ENCODE results near the gene ONECUT1.

GRCh38 chr15:52746162-52746757 lies 43.9 kb downstream of the ONECUT1 start:
- TF ChIP-seq CTCF (conservative IDR thresholded peaks at IDR 0.05) (no peak), ZFX (IDR thresholded peaks at IDR 0.05) (no peak)
